HG02870 (cell line): ENCODE results near the gene LHFPL3.
"Not testable (repeated sequence)": the region's sequence is repeated elsewhere in the genome, so short reads cannot be mapped to it uniquely, and the experiment has no call there.

Experiments used
- ATAC-seq: cut with Tn5 transposase; IDR thresholded peaks from one replicate; pipeline ENCODE4 v1.9.1; 2021; ENCODE audit warnings: mild to moderate bottlenecking, moderate library complexity; ENCODE audit not compliant: unreplicated experiment

LHFPL3 gene

GRCh38 chr7:104661575-104661974 is 333.2 kb downstream of the LHFPL3 start:
- no peak for ATAC-seq

DNA sequence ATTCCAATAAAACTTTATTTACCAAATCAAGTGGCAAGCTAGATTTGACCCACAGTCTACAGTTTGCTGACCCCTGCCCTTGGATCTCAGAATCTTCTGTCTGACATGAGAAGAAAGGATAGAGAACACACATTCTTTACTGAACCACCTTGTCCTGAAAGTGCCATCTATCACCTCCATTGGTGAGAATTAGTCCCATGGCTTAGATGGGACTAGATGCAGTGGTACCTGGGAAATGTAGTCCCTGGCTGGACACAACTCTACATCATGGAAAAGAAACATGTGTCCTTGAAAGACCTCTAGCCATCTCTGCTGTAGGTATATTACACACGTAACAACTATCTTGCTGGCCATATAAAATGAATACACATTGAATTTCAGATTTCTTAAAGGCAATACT is 336.2 kb downstream of the LHFPL3 start:
- ATAC-seq = no peak

DNA sequence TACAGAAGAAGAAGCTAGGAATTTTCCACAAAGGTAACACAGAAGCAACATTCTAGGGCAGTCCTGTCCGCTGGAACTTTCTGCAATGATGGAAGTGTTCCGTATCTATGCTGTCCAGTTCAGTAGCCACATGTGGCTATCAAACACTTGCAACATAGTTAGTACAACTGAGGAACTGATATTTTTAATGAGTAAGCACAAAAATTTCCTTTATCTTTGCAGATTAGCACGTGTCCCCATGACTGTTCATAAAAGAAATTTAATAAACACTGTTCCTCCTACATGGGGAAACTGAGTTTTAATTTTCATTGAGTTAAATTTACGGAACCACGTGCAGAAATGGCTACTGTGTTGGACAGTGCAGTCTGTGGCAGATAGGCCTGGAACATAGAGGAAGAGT is 349.2 kb downstream of the LHFPL3 start:
- ATAC-seq = no peak

GRCh38 chr7:104679085-104679484 is 350.7 kb downstream of the LHFPL3 start:
- no peak for ATAC-seq

GRCh38 chr7:104686286-104686685 is 357.9 kb downstream of the LHFPL3 start:
- no peak for ATAC-seq

DNA sequence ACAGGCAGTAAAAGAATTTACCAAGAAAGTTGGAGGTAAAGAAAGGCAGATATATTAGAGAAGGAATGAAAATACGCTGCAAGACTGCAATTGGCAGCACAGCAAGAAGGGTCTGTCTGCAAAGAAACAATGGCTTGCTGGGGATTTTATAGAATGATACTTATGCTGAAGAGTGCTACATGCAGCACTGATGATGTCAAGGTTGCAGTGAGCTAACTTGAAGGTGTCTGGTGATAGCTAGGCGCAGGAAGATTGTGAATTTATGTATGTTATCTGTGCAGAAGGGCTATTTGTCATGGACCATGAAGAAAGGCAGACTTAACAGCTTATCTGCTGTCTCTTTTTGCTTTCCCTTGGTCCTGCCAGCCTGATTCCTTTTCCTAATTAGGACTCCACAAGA is 366.3 kb downstream of the LHFPL3 start:
- ATAC-seq = no peak

DNA sequence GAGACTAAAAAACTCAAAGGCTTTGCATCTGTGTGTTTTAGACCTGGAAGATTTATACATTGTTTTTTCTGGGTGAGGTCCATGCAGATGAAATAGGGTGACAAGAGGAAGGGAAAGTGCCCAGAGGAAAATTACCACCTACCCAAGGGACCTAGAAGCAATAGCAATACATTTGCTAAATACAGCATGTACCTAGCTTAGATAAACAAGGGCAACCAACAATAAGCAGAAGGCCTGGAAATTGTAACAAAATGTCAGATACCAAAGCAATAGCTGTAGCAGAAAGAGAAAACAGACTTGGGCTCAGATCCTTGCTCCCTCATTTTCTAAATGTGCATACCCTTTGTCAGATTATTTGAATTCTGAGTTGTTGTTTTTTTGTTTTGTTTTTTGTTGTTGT is 367.2 kb downstream of the LHFPL3 start:
- ATAC-seq = no peak

DNA sequence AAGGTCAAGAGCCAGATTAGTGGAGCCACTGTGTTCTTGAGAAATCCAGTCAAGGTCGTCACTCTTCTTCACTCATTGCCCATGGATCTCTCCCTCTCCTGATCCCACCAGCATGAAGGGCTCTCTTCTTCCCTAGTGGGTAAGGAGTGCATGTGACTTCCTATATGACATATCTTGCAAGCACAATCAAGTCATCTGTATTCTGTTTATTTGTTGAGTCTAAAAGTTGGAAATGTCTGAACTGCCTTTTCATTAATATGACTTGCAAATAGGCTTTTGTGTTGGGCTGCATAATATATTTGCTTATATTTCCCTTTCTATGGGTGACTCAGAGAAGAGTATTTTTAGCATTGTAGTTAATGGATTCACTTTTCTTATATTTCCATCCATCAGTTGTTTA is 371.9 kb downstream of the LHFPL3 start:
- no peak for ATAC-seq

DNA sequence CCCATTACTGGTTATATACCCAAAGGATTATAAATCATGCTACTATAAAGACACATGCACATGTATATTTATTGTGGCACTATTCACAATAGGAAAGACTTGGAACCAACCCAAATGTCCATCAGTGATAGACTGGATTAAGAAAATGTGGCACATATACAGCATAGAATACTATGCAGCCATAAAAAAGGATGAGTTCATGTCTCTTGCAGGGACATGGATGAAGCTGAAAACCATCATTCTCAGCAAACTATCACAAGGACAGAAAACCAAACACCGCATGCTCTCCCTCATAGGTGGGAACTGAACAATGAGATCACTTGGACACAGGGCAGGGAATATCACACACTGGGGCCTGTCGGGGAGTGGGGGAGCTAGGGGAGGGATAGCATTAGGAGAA is 392.6 kb downstream of the LHFPL3 start:
- ATAC-seq = not testable (repeated sequence)

DNA sequence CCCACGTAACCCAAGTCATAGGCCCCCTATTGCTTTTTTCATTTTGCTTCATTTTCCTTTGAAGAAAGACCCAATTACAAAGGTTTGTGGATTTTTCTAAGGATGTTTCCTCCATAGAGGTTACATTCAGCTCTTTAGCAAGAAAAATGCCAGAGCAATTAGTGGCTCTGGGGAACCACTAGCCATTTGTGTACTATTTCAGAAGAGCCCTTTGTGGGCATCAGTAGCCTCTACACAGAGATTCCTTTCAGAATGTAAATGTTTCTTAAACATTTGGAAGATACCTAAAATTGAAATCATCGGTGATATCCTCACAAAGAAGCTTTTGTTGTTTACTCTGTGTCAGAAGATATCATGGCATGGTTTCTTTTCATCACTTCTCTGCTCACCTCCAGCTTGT is 394.6 kb downstream of the LHFPL3 start:
- ATAC-seq = no peak

DNA sequence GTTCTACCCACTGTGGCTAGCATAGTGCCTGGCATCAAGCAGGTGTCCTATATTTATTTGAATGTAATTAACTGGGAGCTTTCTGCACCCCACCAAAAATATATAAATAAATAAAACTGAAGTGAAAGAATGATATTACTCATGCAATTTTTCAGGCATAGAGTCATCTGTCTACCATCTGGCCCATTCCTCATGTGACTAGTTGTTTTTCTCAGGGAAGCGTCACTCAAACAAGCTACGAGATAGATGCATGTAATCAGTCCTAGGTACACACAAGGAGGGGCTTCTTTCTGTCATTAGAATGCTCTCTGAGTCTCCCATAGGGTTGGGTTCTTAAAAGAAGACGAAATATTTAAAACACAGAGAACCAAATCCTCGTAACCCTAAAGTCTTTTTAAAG is 430.1 kb downstream of the LHFPL3 start:
- ATAC-seq = no peak

GRCh38 chr7:104761892-104762291 is 433.5 kb downstream of the LHFPL3 start:
- ATAC-seq = no peak

DNA sequence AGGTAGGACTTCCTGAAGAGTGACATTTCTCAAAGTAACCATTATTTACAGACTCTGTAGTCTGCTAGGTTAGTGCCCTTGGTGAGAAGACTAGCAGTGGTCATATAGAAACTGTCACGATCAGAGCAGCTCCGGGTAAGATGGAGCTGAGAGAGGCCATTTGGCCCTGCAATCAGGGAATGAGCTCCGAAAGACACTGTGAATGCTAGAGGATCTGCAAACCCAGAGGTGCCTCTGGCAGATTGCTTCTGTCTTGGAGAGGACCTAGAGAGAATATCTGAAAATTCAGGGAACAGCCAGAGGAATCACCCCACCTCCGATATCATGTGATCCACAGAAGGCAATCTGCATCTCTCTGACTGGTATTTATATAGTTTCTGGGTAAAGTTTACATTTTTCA is 438.7 kb downstream of the LHFPL3 start:
- no peak for ATAC-seq

GRCh38 chr7:104767826-104768536 is 439.6 kb downstream of the LHFPL3 start:
- ATAC-seq = no peak

- ATAC-seq = no peak
Measured at GRCh38 chr7:104772405-104773345, 444.3 kb downstream of the LHFPL3 start.

- no peak for ATAC-seq
Measured at GRCh38 chr7:104773796-104774195, 445.4 kb downstream of the LHFPL3 start.

DNA sequence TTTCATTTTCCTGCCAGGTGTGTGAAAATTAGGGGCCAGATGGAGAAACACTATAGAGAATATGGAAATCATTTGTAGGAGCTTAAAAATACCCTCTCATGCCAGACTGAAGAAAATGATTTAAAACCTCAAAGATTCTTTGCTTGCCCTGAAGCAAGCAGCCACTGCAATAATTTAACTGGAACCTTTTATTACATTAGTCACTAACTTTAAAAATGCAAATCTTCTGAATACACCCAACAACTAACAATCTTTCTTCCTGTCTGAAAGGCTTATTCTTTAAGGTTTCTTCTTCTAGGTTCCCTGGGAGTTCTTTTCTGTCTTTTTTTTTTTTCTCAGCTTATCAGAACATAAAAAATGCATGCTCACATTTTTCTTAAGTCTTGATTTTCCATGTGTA is 447.1 kb downstream of the LHFPL3 start:
- ATAC-seq = no peak

GRCh38 chr7:104777301-104777800 is 448.9 kb downstream of the LHFPL3 start:
- no peak for ATAC-seq

GRCh38 chr7:104779888-104780287 is 451.5 kb downstream of the LHFPL3 start:
- no peak for ATAC-seq

- ATAC-seq = no peak
Measured at GRCh38 chr7:104784686-104785085, 456.3 kb downstream of the LHFPL3 start.

GRCh38 chr7:104789780-104790179 is 461.4 kb downstream of the LHFPL3 start:
- ATAC-seq = no peak

DNA sequence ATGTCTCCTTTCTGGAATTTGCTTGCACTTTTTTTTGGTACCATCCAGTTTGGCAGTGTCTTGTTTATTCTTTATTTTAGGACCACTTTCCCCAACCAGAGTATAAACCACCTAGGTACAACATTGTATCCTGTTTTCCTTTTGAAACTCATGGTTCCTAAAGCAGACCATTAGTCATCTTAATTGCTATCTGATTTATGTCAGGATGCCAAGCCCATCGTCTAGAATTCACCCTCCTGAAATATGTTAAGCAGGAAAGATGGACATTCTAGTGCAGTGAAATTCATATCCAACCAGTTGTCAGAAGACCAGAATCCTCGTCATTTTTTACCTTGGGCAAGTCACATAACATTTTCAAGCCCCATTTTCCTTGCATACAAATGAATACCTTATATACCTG is 462.0 kb downstream of the LHFPL3 start:
- ATAC-seq = no peak
